22Rv1 (cell line): ENCODE data around the gene MOB1A.
"Not testable (repeated sequence)": the region's sequence is repeated elsewhere in the genome, so short reads cannot be mapped to it uniquely, and the experiment has no call there.

Source experiments
- CTCF ChIP-seq: fragments of 450-650 bp; IDR thresholded peaks from 2 replicates; pipeline ENCODE4 v1.5.1; 2017; ENCODE audit warnings: mild to moderate bottlenecking
- ZFX ChIP-seq: fragments of 450-650 bp; IDR thresholded peaks from 2 replicates; pipeline ENCODE4 v1.6.1; 2017; ENCODE audit warnings: antibody characterized with exemption, borderline replicate concordance

- not testable (repeated sequence) for TF ChIP-seq CTCF, ZFX
These were observed 8.0 kb upstream of the MOB1A start for GRCh38 chr2:74186706-74187105.
